ENCODE measurements around the gene ARMC2. TPM values are rescaled to one million over a fixed set of nuclear protein-coding genes. Genes with fewer than 3 reads are reported as not detected.

The ARMC2 gene
- polyA plus RNA-seq, 1 of the 3 experiments (the other 2 are of a cell fraction): 2.4 TPM

- TF ChIP-seq NRF1 (IDR thresholded peaks at IDR 0.05; ENCODE audit: low read depth, low read length) (no peak), TEAD4 (IDR thresholded peaks at IDR 0.05; ENCODE audit: borderline replicate concordance, insufficient read depth) (no peak), NFIC (IDR thresholded peaks at IDR 0.05; ENCODE audit: borderline replicate concordance) (0 out of 2 replicates have a peak, but pooled peaks have one; percentile 30)
- Histone ChIP-seq H3K9ac (no peak overlapping the region), H3K4me1 (ENCODE audit: control insufficient read depth in 1 of 2, insufficient read depth in 2 of 2, low read depth in 1 of 2, low read length in 1 of 2) (peaks cover 4 to 19% of the 10 kb centered on the region in 2 experiments; a peak in 2 of 4 replicates), H3K36me3 (replicated peaks in 1 of 2; ENCODE audit: control insufficient read depth in 1 of 2, insufficient read depth in 2 of 2, low read length in 1 of 2) (peaks cover 43 to 49% of the 10 kb centered on the region in 2 experiments), H3K79me2 (ENCODE audit: insufficient read depth) (peaks cover 34% of the 10 kb centered on the region), H3K4me2 (no peak overlapping the region), H4K20me1 (ENCODE audit: insufficient read depth) (peaks cover 25% of the 10 kb centered on the region; the same call in 1 of the 2 replicates), H3K4me3 (ENCODE audit: low read depth in 2 of 2, low read length in 1 of 2) (no peak overlapping the region), H3K27me3 (ENCODE audit: insufficient read depth) (no peaks in the 10 kb centered on the region), H3F3A (replicated peaks; ENCODE audit: insufficient read depth) (no peaks in the 10 kb centered on the region), H3K27ac (ENCODE audit: low read depth in 2 of 2, low read length in 1 of 2) (peak overlapping the region in 1 of 2 experiments; percentile 82; a peak in 2 of 4 replicates), H3K9me3 (no peaks in the 10 kb centered on the region), H3K9me2 (no peaks in the 10 kb centered on the region), H2AFZ (ENCODE audit: low read depth) (no peak overlapping the region)
- WGBS (ENCODE audit: low lambda C conversion rate): 94% methylated on average over 7 of the region's 7 CpGs
- ChIA-PET POLR2A (no interaction called here), CTCF (interaction anchor here (1.3 to 1.4 kb wide), 2 partner anchors 10 to 14 kb away, joined by 3 to 4 read pairs; no protein-coding TSS in a partner anchor)
- peak; percentile 21 for DNase-seq
Measured at GRCh38 chr6:109001291-109001894, 153.2 kb downstream of the ARMC2 start.

GRCh38 chr6:109002051-109002697 lies 154.0 kb downstream of the ARMC2 start:
- POLR2A ChIA-PET: no interaction called here
- H2AFZ ChIP-seq (ENCODE audit: low read depth): no peak overlapping the region
- peaks cover 30% of the 10 kb centered on the region; the same call in 1 of the 2 replicates for H4K20me1 ChIP-seq (ENCODE audit: insufficient read depth)
- no peaks in the 10 kb centered on the region for H3K9me3 ChIP-seq
- no peak overlapping the region for H3K9ac ChIP-seq
- TF ChIP-seq TEAD4 (IDR thresholded peaks at IDR 0.05; ENCODE audit: borderline replicate concordance, insufficient read depth): no peak
- no peak for TF ChIP-seq GABPA (IDR thresholded peaks at IDR 0.05; ENCODE audit: low read depth)
- no peak for TF ChIP-seq ZBTB33 (IDR thresholded peaks at IDR 0.05; ENCODE audit: borderline replicate concordance, low read depth)
- no peak for TF ChIP-seq CHD2 (IDR thresholded peaks at IDR 0.05; ENCODE audit: low read length, partially characterized antibody)
- TF ChIP-seq POLR2AphosphoS5 (IDR thresholded peaks at IDR 0.05; ENCODE audit: low read depth, low read length): no peak
- TF ChIP-seq NRF1 (IDR thresholded peaks at IDR 0.05; ENCODE audit: low read depth, low read length): no peak
- TF ChIP-seq RAD21 (IDR thresholded peaks at IDR 0.05; ENCODE audit: low read length): no peak
- TF ChIP-seq USF1 (IDR thresholded peaks at IDR 0.05; ENCODE audit: borderline replicate concordance, low read depth): no peak
- no peak for TF ChIP-seq TAF1 (IDR thresholded peaks at IDR 0.05; ENCODE audit: borderline replicate concordance, low read depth, low read length)
- no peak for TF ChIP-seq TCF12 (IDR thresholded peaks at IDR 0.05)
- no peak for TF ChIP-seq NFIC (IDR thresholded peaks at IDR 0.05; ENCODE audit: borderline replicate concordance)
- no peak for TF ChIP-seq FOSL2 (IDR thresholded peaks at IDR 0.05; ENCODE audit: borderline replicate concordance, low read depth)
- TF ChIP-seq RXRA (IDR thresholded peaks at IDR 0.05; ENCODE audit: borderline replicate concordance, low read depth): no peak
- TF ChIP-seq RCOR1 (IDR thresholded peaks at IDR 0.05; ENCODE audit: low read length): no peak
- no peak for TF ChIP-seq YY1 (IDR thresholded peaks at IDR 0.05; ENCODE audit: low read depth)
- no peak for TF ChIP-seq GATA2 (CRISPR knock-in tag; IDR thresholded peaks at IDR 0.05)
- TF ChIP-seq FOXM1 (IDR thresholded peaks at IDR 0.05; ENCODE audit: low read depth): no peak
- TF ChIP-seq EP300 (IDR thresholded peaks at IDR 0.05; ENCODE audit: borderline replicate concordance in 1 of 2, low read depth in 1 of 2, low read length in 1 of 2): no peak
- no peak for TF ChIP-seq JUND (IDR thresholded peaks at IDR 0.05)
- peaks cover 42% of the 10 kb centered on the region for H3K79me2 ChIP-seq (ENCODE audit: insufficient read depth)
- 87% methylated on average over 3 of the region's 3 CpGs for WGBS (ENCODE audit: low lambda C conversion rate)
- H3K36me3 ChIP-seq (replicated peaks in 1 of 2; ENCODE audit: control insufficient read depth in 1 of 2, insufficient read depth in 2 of 2, low read length in 1 of 2): peaks cover 37 to 42% of the 10 kb centered on the region in 2 experiments
- H3K27me3 ChIP-seq (ENCODE audit: insufficient read depth): no peaks in the 10 kb centered on the region
- H3K4me2 ChIP-seq: no peak overlapping the region
- DNase-seq: no peak
- peaks cover 4 to 21% of the 10 kb centered on the region in 2 experiments; a peak in 2 of 4 replicates for H3K4me1 ChIP-seq (ENCODE audit: control insufficient read depth in 1 of 2, insufficient read depth in 2 of 2, low read depth in 1 of 2, low read length in 1 of 2)
- no peaks in the 10 kb centered on the region for H3F3A ChIP-seq (replicated peaks; ENCODE audit: insufficient read depth)
- H3K9me2 ChIP-seq: no peaks in the 10 kb centered on the region
- H3K27ac ChIP-seq (ENCODE audit: low read depth in 2 of 2, low read length in 1 of 2): peak overlapping the region in 1 of 2 experiments; percentile 82; a peak in 2 of 4 replicates
- no peak overlapping the region for H3K4me3 ChIP-seq (ENCODE audit: low read depth in 2 of 2, low read length in 1 of 2)
- CTCF ChIA-PET: interaction anchor here (0.9 to 1.4 kb wide), 3 partner anchors 9 to 15 kb away, joined by 3 to 4 read pairs (median 3); no protein-coding TSS in a partner anchor
